ENCODE results near the gene UFM1. TPM values are rescaled to one million over a fixed set of nuclear protein-coding genes. Genes with fewer than 3 reads are reported as not detected.

The UFM1 gene
- total and polyA plus RNA-seq, 10 donors, result 27.9 to 74.2 (median 50.9) TPM

- no peak for DNase-seq
- Histone ChIP-seq H3K4me1 (no peaks in the 10 kb centered on the region), H3K27ac (no peak overlapping the region), H3K9me3 (peaks cover 0 to 16% (median 6%) of the 10 kb centered on the region in 8 donors), H3K36me3 (no peaks in the 10 kb centered on the region), H3K4me3 (no peak overlapping the region), H3K27me3 (replicated peaks in 1 of 7) (peaks cover 0 to 7% (median 0%) of the 10 kb centered on the region in 7 donors)
- intact Hi-C loops (cut with DNase I; ENCODE audit: low total_unique reads), result no loop called here
- WGBS, 5 donors, result 53 to 86% (median 72%) methylated on average over 1 of the region's 1 CpG
- TF ChIP-seq CTCF (IDR thresholded peaks at IDR 0.05 in 8 of 11, conservative IDR thresholded peaks at IDR 0.05 in 3 of 11) (no peak), POLR2AphosphoS5 (IDR thresholded peaks at IDR 0.05) (no peak), POLR2A (IDR thresholded peaks at IDR 0.05) (no peak)
Measured at GRCh38 chr13:38394777-38395496, 45.3 kb downstream of the UFM1 start.

GRCh38 chr13:38395497-38395788, 45.8 kb downstream of the UFM1 start:
- no peak overlapping the region for H3K27ac ChIP-seq
- H3K4me1 ChIP-seq, result no peaks in the 10 kb centered on the region
- DNase-seq, result no peak
- H3K4me3 ChIP-seq, result no peak overlapping the region
- H3K9me3 ChIP-seq, result peaks cover 0 to 15% (median 6%) of the 10 kb centered on the region in 8 donors
- no peaks in the 10 kb centered on the region for H3K36me3 ChIP-seq
- WGBS, 5 donors, result 88 to 97% (median 94%) methylated on average over 3 of the region's 3 CpGs
- TF ChIP-seq POLR2A (IDR thresholded peaks at IDR 0.05) (no peak), CTCF (IDR thresholded peaks at IDR 0.05 in 8 of 11, conservative IDR thresholded peaks at IDR 0.05 in 3 of 11) (no peak), POLR2AphosphoS5 (IDR thresholded peaks at IDR 0.05) (no peak)
- intact Hi-C loops (cut with DNase I; ENCODE audit: low total_unique reads), result no loop called here
- H3K27me3 ChIP-seq (replicated peaks in 1 of 7), result peaks cover 0 to 7% (median 0%) of the 10 kb centered on the region in 7 donors

GRCh38 chr13:38398711-38399493, 49.3 kb downstream of the UFM1 start:
- no peak overlapping the region for H3K4me3 ChIP-seq
- TF ChIP-seq POLR2AphosphoS5 (IDR thresholded peaks at IDR 0.05), result no peak
- no peak for TF ChIP-seq CTCF (IDR thresholded peaks at IDR 0.05 in 8 of 11, conservative IDR thresholded peaks at IDR 0.05 in 3 of 11)
- no peak for TF ChIP-seq POLR2A (IDR thresholded peaks at IDR 0.05)
- 18 to 28% (median 22%) methylated on average over 5 of the region's 5 CpGs for WGBS, 5 donors
- no peaks in the 10 kb centered on the region for H3K4me1 ChIP-seq
- no peaks in the 10 kb centered on the region for H3K27me3 ChIP-seq (replicated peaks in 1 of 7)
- no peak for DNase-seq
- peak overlapping the region in 2 of 8 donors; percentile 18 to 28 for H3K27ac ChIP-seq
- intact Hi-C loops (cut with DNase I; ENCODE audit: low total_unique reads), result no loop called here
- no peaks in the 10 kb centered on the region for H3K9me3 ChIP-seq
- H3K36me3 ChIP-seq, result no peaks in the 10 kb centered on the region

- 56 to 84% (median 69%) methylated on average over 2 of the region's 2 CpGs for WGBS, 5 donors
- Histone ChIP-seq H3K27me3 (replicated peaks in 1 of 7) (no peaks in the 10 kb centered on the region), H3K27ac (no peak overlapping the region), H3K36me3 (no peaks in the 10 kb centered on the region), H3K4me1 (no peaks in the 10 kb centered on the region), H3K4me3 (no peak overlapping the region), H3K9me3 (no peaks in the 10 kb centered on the region)
- no peak for DNase-seq
- TF ChIP-seq POLR2A (IDR thresholded peaks at IDR 0.05) (no peak), CTCF (IDR thresholded peaks at IDR 0.05 in 8 of 11, conservative IDR thresholded peaks at IDR 0.05 in 3 of 11) (no peak), POLR2AphosphoS5 (IDR thresholded peaks at IDR 0.05) (no peak)
- intact Hi-C loops (cut with DNase I; ENCODE audit: low total_unique reads), result no loop called here
Measured at GRCh38 chr13:38399535-38399934, 49.9 kb downstream of the UFM1 start.
